NCI-H2196 (cell line): Measurements from ENCODE around the gene REXO5.

Experiments used
- DNase-seq: peaks from one replicate; lab custom pipeline; 2025; ENCODE audit not compliant: unreplicated experiment; lab: John Stamatoyannopoulos, UW

REXO5 gene

GRCh38 chr16:20871258-20871657, 64.9 kb downstream of the REXO5 start:
- no peak for DNase-seq

- no peak for DNase-seq
Observed at GRCh38 chr16:20871941-20872815, 65.9 kb downstream of the REXO5 start.

GRCh38 chr16:20873331-20873730, 67.0 kb downstream of the REXO5 start:
- DNase-seq, result no peak

- no peak for DNase-seq
Observed at GRCh38 chr16:20874088-20874581, 67.8 kb downstream of the REXO5 start.

GRCh38 chr16:20875355-20875650, 69.0 kb downstream of the REXO5 start:
- DNase-seq, result no peak

GRCh38 chr16:20878682-20879147, 72.4 kb downstream of the REXO5 start:
- no peak for DNase-seq

GRCh38 chr16:20879175-20880040, 73.1 kb downstream of the REXO5 start:
- no peak for DNase-seq

- no peak for DNase-seq
Observed at GRCh38 chr16:20880867-20881502, 74.7 kb downstream of the REXO5 start.

- DNase-seq, result no peak
Observed at GRCh38 chr16:20881503-20881878, 75.2 kb downstream of the REXO5 start.

GRCh38 chr16:20883554-20884239, 77.4 kb downstream of the REXO5 start:
- no peak for DNase-seq

GRCh38 chr16:20884240-20884556, 77.9 kb downstream of the REXO5 start:
- DNase-seq, result no peak

- no peak for DNase-seq
Observed at GRCh38 chr16:20886320-20886719, 80.0 kb downstream of the REXO5 start.

- no peak for DNase-seq
Observed at GRCh38 chr16:20887207-20887606, 80.9 kb downstream of the REXO5 start.

GRCh38 chr16:20889625-20890275, 83.4 kb downstream of the REXO5 start:
- DNase-seq, result no peak

GRCh38 chr16:20894388-20894787, 88.1 kb downstream of the REXO5 start:
- DNase-seq, result no peak

- no peak for DNase-seq
Observed at GRCh38 chr16:20897253-20897897, 91.0 kb downstream of the REXO5 start.

GRCh38 chr16:20897922-20898321, 91.6 kb downstream of the REXO5 start:
- DNase-seq, result no peak

- DNase-seq, result no peak
Observed at GRCh38 chr16:20899071-20899470, 92.7 kb downstream of the REXO5 start.
